H1 (cell line): Measurements from ENCODE around the gene THBD.

Experiments used
- CHD2 ChIP-seq: IDR thresholded peaks from 2 replicates; pipeline ENCODE4 v1.6.1; 2012; ENCODE audit warnings: low read length, improper control_type of control experiment
- CTCF ChIP-seq, 3 experiments: IDR thresholded peaks; 1 replicate in 2 of 3; 2 replicates in 1 of 3; pipeline versions ENCODE4 v1.5.1 to v1.6.1; 2011; ENCODE audit warnings: low read length in 3 of 3, mild to moderate bottlenecking in 3 of 3, inconsistent platforms in 2 of 3, low read depth in 1 of 3, moderate library complexity in 1 of 3; ENCODE audit not compliant: insufficient read depth in 1 of 3; ENCODE audit errors: control extremely low read depth in 1 of 3
- EGR1 ChIP-seq: IDR thresholded peaks from 2 replicates; pipeline ENCODE4 v1.6.1; 2011; ENCODE audit warnings: low read depth, low read length, borderline replicate concordance
- POLR2A ChIP-seq, 2 experiments: IDR thresholded peaks; 1 replicate in 1 of 2; 2 replicates in 1 of 2; pipeline ENCODE4 v1.6.1; 2011; ENCODE audit warnings: low read depth in 2 of 2, low read length in 2 of 2, mild to moderate bottlenecking in 2 of 2; ENCODE audit errors: control extremely low read depth in 1 of 2
- RBBP5 ChIP-seq: IDR thresholded peaks from 2 replicates; pipeline ENCODE4 v1.7.1; 2012; ENCODE audit warnings: low read depth, mild to moderate bottlenecking, inconsistent platforms, low read length, moderate library complexity, borderline replicate concordance
- TAF1 ChIP-seq: IDR thresholded peaks from 2 replicates; pipeline ENCODE4 v1.6.1; 2011; ENCODE audit warnings: mild to moderate bottlenecking, low read depth, low read length

- TF ChIP-seq POLR2A (IDR thresholded peaks at IDR 0.05; ENCODE audit: control extremely low read depth in 1 of 2, low read depth in 2 of 2, low read length in 2 of 2) (no peak), CTCF (IDR thresholded peaks at IDR 0.05; ENCODE audit: control extremely low read depth in 1 of 3, insufficient read depth in 1 of 3, low read depth in 1 of 3, low read length in 3 of 3) (peak; percentile 6 to 26 (median 20); a peak in 3 of 4 replicates), TAF1 (no peak), CHD2 (no peak), RBBP5 (no peak), EGR1 (no peak)
Measured at GRCh38 chr20:23047738-23048214, 1.7 kb downstream of the THBD start.
